Testis (tissue), 2 donors: ENCODE results near the gene CDH4.

Experiments used
- POLR2A ChIP-seq: fragments of 450-650 bp; IDR thresholded peaks from one replicate; pipeline ENCODE4 v1.6.1; 2017; ENCODE audit warnings: antibody characterized with exemption, mild to moderate bottlenecking, moderate library complexity
- TF ChIP-seq, protein P1 (sequence below), 3 experiments: fragments of 450-650 bp in 2 of 3; fragments of 200-600 bp in 1 of 3; sonication (generic) in 1 of 3; IDR thresholded peaks; one replicate each; pipeline ENCODE4 v1.5.1; 2016 to 2019; ENCODE audit warnings: antibody characterized with exemption in 3 of 3, mild to moderate bottlenecking in 2 of 3, moderate library complexity in 1 of 3

DNA sequence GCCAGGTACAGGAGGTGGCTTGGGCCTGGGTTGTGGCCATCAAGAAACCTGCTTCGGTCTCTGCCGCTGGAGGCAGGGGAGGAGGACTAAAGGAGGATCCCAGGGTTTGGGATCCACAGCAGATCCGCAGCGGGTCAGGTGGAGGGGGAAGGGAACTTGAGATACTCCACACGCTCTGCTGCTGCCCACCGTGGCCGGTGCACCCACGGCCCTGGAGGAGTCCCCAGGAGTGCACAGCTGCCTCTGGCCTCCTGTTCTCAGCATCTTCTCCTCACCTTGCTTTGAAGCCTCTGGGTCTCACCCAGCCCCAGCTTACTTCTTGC, 286.8 kb downstream of the CDH4 start:
- TF ChIP-seq, protein P1, sequence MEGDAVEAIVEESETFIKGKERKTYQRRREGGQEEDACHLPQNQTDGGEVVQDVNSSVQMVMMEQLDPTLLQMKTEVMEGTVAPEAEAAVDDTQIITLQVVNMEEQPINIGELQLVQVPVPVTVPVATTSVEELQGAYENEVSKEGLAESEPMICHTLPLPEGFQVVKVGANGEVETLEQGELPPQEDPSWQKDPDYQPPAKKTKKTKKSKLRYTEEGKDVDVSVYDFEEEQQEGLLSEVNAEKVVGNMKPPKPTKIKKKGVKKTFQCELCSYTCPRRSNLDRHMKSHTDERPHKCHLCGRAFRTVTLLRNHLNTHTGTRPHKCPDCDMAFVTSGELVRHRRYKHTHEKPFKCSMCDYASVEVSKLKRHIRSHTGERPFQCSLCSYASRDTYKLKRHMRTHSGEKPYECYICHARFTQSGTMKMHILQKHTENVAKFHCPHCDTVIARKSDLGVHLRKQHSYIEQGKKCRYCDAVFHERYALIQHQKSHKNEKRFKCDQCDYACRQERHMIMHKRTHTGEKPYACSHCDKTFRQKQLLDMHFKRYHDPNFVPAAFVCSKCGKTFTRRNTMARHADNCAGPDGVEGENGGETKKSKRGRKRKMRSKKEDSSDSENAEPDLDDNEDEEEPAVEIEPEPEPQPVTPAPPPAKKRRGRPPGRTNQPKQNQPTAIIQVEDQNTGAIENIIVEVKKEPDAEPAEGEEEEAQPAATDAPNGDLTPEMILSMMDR (IDR thresholded peaks at IDR 0.05) = no peak
- no peak for TF ChIP-seq POLR2A
